ENCODE data around the gene N4BP2L2. TPM values are rescaled to one million over a fixed set of nuclear protein-coding genes. Genes with fewer than 3 reads are reported as not detected.

Gene N4BP2L2
- total RNA-seq, 1 donor: 183 TPM

DNA sequence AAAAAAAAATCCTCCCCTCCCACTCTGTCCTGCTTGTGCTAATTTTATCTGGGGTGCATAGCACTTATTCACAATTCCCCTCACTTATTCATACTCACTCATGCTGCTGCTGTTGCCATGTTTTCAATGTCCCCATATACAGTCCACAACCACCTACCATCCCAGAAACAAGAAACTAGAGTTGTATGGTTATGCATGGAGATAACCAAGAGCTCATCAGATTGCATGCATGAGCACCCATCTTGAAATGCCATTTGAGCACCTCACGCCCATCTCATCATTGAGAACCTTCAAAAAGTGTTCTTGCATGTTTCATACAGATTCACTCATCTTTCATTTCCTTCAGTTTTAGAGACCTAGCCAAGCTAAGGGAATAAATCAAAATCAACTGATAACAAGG is 15.1 kb upstream of the N4BP2L2 start:
- Histone ChIP-seq H4K20me1 (ENCODE audit: insufficient read depth, low read length) (no peaks in the 10 kb centered on the region), H3K9me3 (ENCODE audit: low read depth, low read length) (no peaks in the 10 kb centered on the region), H2AFZ (ENCODE audit: low read length) (no peak overlapping the region), H3K4me3 (ENCODE audit: insufficient read depth, low read length) (no peak overlapping the region), H3K27ac (ENCODE audit: low read depth, low read length) (no peak overlapping the region), H3K4me2 (ENCODE audit: insufficient read depth, low read length) (no peak overlapping the region), H3K36me3 (ENCODE audit: insufficient read depth, low read length) (no peaks in the 10 kb centered on the region), H3K4me1 (ENCODE audit: insufficient read depth, low read length) (no peaks in the 10 kb centered on the region), H3K79me2 (ENCODE audit: insufficient read depth, low read length) (no peaks in the 10 kb centered on the region), H3K27me3 (ENCODE audit: insufficient read depth, low read length) (no peaks in the 10 kb centered on the region)
- TF ChIP-seq, protein P1, sequence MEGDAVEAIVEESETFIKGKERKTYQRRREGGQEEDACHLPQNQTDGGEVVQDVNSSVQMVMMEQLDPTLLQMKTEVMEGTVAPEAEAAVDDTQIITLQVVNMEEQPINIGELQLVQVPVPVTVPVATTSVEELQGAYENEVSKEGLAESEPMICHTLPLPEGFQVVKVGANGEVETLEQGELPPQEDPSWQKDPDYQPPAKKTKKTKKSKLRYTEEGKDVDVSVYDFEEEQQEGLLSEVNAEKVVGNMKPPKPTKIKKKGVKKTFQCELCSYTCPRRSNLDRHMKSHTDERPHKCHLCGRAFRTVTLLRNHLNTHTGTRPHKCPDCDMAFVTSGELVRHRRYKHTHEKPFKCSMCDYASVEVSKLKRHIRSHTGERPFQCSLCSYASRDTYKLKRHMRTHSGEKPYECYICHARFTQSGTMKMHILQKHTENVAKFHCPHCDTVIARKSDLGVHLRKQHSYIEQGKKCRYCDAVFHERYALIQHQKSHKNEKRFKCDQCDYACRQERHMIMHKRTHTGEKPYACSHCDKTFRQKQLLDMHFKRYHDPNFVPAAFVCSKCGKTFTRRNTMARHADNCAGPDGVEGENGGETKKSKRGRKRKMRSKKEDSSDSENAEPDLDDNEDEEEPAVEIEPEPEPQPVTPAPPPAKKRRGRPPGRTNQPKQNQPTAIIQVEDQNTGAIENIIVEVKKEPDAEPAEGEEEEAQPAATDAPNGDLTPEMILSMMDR (IDR thresholded peaks at IDR 0.05; ENCODE audit: extremely low read depth, low read depth, low read length): no peak
- DNase-seq (ENCODE audit: insufficient read length, low spot score, missing footprints): no peak

DNA sequence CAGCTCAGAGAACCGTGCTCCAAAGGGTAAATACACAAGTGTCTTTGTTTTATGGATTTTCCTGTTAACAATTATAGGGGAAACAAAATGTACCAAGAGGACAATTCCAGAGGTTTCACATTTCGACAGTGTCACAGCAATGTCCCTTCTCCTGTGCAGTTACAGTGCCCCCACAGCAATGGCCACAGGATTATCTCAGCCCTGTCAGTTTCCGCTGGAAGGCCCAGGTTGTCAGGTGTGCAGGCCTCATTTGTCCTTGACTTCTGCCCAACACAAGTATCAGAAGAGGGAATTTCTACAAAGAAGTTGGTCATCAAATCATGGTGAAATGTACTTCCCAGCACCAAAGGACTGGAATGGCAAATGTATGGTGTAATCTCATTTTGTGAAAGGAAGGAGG is 11.2 kb upstream of the N4BP2L2 start:
- H3K36me3 ChIP-seq (ENCODE audit: insufficient read depth, low read length): no peaks in the 10 kb centered on the region
- no peaks in the 10 kb centered on the region for H4K20me1 ChIP-seq (ENCODE audit: insufficient read depth, low read length)
- H3K27ac ChIP-seq (ENCODE audit: low read depth, low read length): no peak overlapping the region

DNA sequence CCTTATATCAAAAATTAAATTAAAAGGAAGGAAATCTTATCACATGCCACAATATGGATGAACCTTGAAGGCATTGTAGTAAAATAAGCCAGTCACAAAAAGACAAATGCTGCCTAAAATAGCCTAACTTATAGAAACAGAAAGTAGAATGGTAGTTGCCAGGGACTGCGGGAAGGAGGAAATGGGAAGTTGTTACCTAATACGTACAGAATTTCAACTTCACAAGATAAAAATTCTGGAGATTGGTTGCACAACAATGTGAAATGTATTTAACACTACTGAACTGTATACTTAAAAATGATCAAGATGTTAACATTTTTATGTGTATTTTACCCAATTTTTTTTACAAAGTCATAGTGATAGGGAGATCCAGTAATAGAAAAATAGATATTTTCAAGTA is 10.2 kb upstream of the N4BP2L2 start:
- no peaks in the 10 kb centered on the region for H3K36me3 ChIP-seq (ENCODE audit: insufficient read depth, low read length)
- TF ChIP-seq, protein P1 (IDR thresholded peaks at IDR 0.05; ENCODE audit: extremely low read depth, low read depth, low read length): no peak
- peak; percentile 39 for DNase-seq (ENCODE audit: insufficient read length, low spot score, missing footprints)

More for the DNA sequence above, 11.2 kb upstream of the N4BP2L2 start:
- H3K27me3 ChIP-seq (ENCODE audit: insufficient read depth, low read length): peaks cover 4% of the 10 kb centered on the region
- no peak overlapping the region for H2AFZ ChIP-seq (ENCODE audit: low read length)
- H3K9me3 ChIP-seq (ENCODE audit: low read depth, low read length): no peaks in the 10 kb centered on the region
- DNase-seq (ENCODE audit: insufficient read length, low spot score, missing footprints): no peak
- TF ChIP-seq, protein P1 (IDR thresholded peaks at IDR 0.05; ENCODE audit: extremely low read depth, low read depth, low read length): no peak
- H3K4me2 ChIP-seq (ENCODE audit: insufficient read depth, low read length): no peak overlapping the region
- H3K79me2 ChIP-seq (ENCODE audit: insufficient read depth, low read length): no peaks in the 10 kb centered on the region
- H3K4me3 ChIP-seq (ENCODE audit: insufficient read depth, low read length): no peak overlapping the region
- H3K4me1 ChIP-seq (ENCODE audit: insufficient read depth, low read length): no peaks in the 10 kb centered on the region

DNA sequence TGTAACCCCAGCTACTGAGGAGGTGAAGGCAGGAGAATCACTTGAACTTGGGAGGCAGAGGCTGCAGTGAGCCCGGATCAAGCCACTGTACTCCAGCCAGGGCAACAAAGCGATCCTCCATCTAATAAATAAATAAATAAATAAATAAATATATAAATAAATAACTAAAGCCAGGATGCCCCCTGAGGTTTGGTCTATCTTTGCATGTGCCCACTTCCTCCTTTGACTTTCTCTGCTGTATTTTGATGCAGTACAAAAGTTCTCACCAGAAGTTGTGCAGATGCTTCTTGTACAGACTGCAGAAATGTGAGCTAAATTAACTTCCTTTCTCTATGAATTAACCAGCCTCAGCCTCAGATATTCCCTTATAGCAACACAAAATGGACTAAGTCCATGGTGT is 6.5 kb upstream of the N4BP2L2 start:
- Histone ChIP-seq H3K4me1 (ENCODE audit: insufficient read depth, low read length) (no peaks in the 10 kb centered on the region), H3K36me3 (ENCODE audit: insufficient read depth, low read length) (no peaks in the 10 kb centered on the region), H3K27me3 (ENCODE audit: insufficient read depth, low read length) (peaks cover 4% of the 10 kb centered on the region), H3K9me3 (ENCODE audit: low read depth, low read length) (no peaks in the 10 kb centered on the region), H3K27ac (ENCODE audit: low read depth, low read length) (no peak overlapping the region), H4K20me1 (ENCODE audit: insufficient read depth, low read length) (no peaks in the 10 kb centered on the region), H2AFZ (ENCODE audit: low read length) (no peak overlapping the region), H3K79me2 (ENCODE audit: insufficient read depth, low read length) (no peaks in the 10 kb centered on the region), H3K4me2 (ENCODE audit: insufficient read depth, low read length) (no peak overlapping the region), H3K4me3 (ENCODE audit: insufficient read depth, low read length) (no peak overlapping the region)
- TF ChIP-seq, protein P1 (IDR thresholded peaks at IDR 0.05; ENCODE audit: extremely low read depth, low read depth, low read length): no peak
- DNase-seq (ENCODE audit: insufficient read length, low spot score, missing footprints): no peak

More for the DNA sequence above, 10.2 kb upstream of the N4BP2L2 start:
- no peaks in the 10 kb centered on the region for H4K20me1 ChIP-seq (ENCODE audit: insufficient read depth, low read length)
- H3K27ac ChIP-seq (ENCODE audit: low read depth, low read length): no peak overlapping the region
- no peaks in the 10 kb centered on the region for H3K79me2 ChIP-seq (ENCODE audit: insufficient read depth, low read length)
- no peak overlapping the region for H3K4me2 ChIP-seq (ENCODE audit: insufficient read depth, low read length)
- H3K4me3 ChIP-seq (ENCODE audit: insufficient read depth, low read length): no peak overlapping the region
- peaks cover 4% of the 10 kb centered on the region for H3K27me3 ChIP-seq (ENCODE audit: insufficient read depth, low read length)
- H3K4me1 ChIP-seq (ENCODE audit: insufficient read depth, low read length): no peaks in the 10 kb centered on the region
- no peaks in the 10 kb centered on the region for H3K9me3 ChIP-seq (ENCODE audit: low read depth, low read length)
- H2AFZ ChIP-seq (ENCODE audit: low read length): no peak overlapping the region
